ENCODE results near the gene ENGASE. TPM values are rescaled to one million over a fixed set of nuclear protein-coding genes. Genes with fewer than 3 reads are reported as not detected.

Gene ENGASE
- total RNA-seq, 1 donor from 2014 or later = 11.5 TPM

- Histone ChIP-seq H3K4me3 (ENCODE audit: insufficient read depth, low read depth, low read length) (no peak overlapping the region), H3K27ac (ENCODE audit: low read depth, low read length) (no peak overlapping the region), H3K79me2 (ENCODE audit: insufficient read depth, low read length) (no peaks in the 10 kb centered on the region), H3K4me2 (ENCODE audit: low read length) (no peak overlapping the region), H3K27me3 (ENCODE audit: insufficient read depth, low read length) (peaks cover 7% of the 10 kb centered on the region), H2AFZ (ENCODE audit: low read depth, low read length) (no peak overlapping the region), H3K4me1 (ENCODE audit: insufficient read depth, low read length) (no peaks in the 10 kb centered on the region), H3K9me3 (ENCODE audit: insufficient read depth, low read depth, low read length) (no peaks in the 10 kb centered on the region), H3K36me3 (ENCODE audit: insufficient read depth, low read length) (no peaks in the 10 kb centered on the region), H4K20me1 (ENCODE audit: insufficient read depth, low read length) (no peaks in the 10 kb centered on the region), H3K9ac (ENCODE audit: low read length) (no peak overlapping the region)
- Mint-ChIP-seq H3K27me3 (ENCODE audit: low read depth, unreplicated experiment) (peaks cover 31% of the 10 kb centered on the region), H3K36me3 (ENCODE audit: low read depth, unreplicated experiment) (no peaks in the 10 kb centered on the region), H3K27ac (ENCODE audit: unreplicated experiment) (no peak overlapping the region), H3K4me1 (ENCODE audit: low read depth, unreplicated experiment) (no peaks in the 10 kb centered on the region), H3K4me3 (ENCODE audit: unreplicated experiment) (no peak overlapping the region), H3K9me3 (ENCODE audit: unreplicated experiment) (peaks cover 2% of the 10 kb centered on the region)
- FAIRE-seq (no peak), DNase-seq (ENCODE audit: low read depth) (no peak)
- TF ChIP-seq CTCF (IDR thresholded peaks at IDR 0.05; ENCODE audit: insufficient read depth, low read depth, low read length) = no peak
- TF ChIP-seq EZH2 (IDR thresholded peaks at IDR 0.05; ENCODE audit: insufficient read depth, low read length) = no peak
These were observed 44.3 kb downstream of the ENGASE start for GRCh38 chr17:79118924-79119323.

- peaks cover 28% of the 10 kb centered on the region for H3K27me3 Mint-ChIP-seq (ENCODE audit: low read depth, unreplicated experiment)
- no peaks in the 10 kb centered on the region for H3K36me3 ChIP-seq (ENCODE audit: insufficient read depth, low read length)
- H3K27ac ChIP-seq (ENCODE audit: low read depth, low read length) = no peak overlapping the region
- peaks cover 7% of the 10 kb centered on the region for H3K27me3 ChIP-seq (ENCODE audit: insufficient read depth, low read length)
- H3K4me3 ChIP-seq (ENCODE audit: insufficient read depth, low read depth, low read length) = no peak overlapping the region
- no peak overlapping the region for H3K4me2 ChIP-seq (ENCODE audit: low read length)
- H2AFZ ChIP-seq (ENCODE audit: low read depth, low read length) = no peak overlapping the region
- no peak for TF ChIP-seq EZH2 (IDR thresholded peaks at IDR 0.05; ENCODE audit: insufficient read depth, low read length)
- no peak for TF ChIP-seq CTCF (IDR thresholded peaks at IDR 0.05; ENCODE audit: insufficient read depth, low read depth, low read length)
- no peak overlapping the region for H3K27ac Mint-ChIP-seq (ENCODE audit: unreplicated experiment)
- H3K4me1 Mint-ChIP-seq (ENCODE audit: low read depth, unreplicated experiment) = no peaks in the 10 kb centered on the region
- peaks cover 2% of the 10 kb centered on the region for H3K9me3 Mint-ChIP-seq (ENCODE audit: unreplicated experiment)
- no peak for DNase-seq (ENCODE audit: low read depth)
- no peaks in the 10 kb centered on the region for H3K79me2 ChIP-seq (ENCODE audit: insufficient read depth, low read length)
- FAIRE-seq = no peak
- no peaks in the 10 kb centered on the region for H3K9me3 ChIP-seq (ENCODE audit: insufficient read depth, low read depth, low read length)
- no peaks in the 10 kb centered on the region for H4K20me1 ChIP-seq (ENCODE audit: insufficient read depth, low read length)
- H3K36me3 Mint-ChIP-seq (ENCODE audit: low read depth, unreplicated experiment) = no peaks in the 10 kb centered on the region
- no peaks in the 10 kb centered on the region for H3K4me1 ChIP-seq (ENCODE audit: insufficient read depth, low read length)
- no peak overlapping the region for H3K9ac ChIP-seq (ENCODE audit: low read length)
- H3K4me3 Mint-ChIP-seq (ENCODE audit: unreplicated experiment) = no peak overlapping the region
These were observed 45.6 kb downstream of the ENGASE start for GRCh38 chr17:79120259-79120658.

GRCh38 chr17:79123988-79124387 lies 49.4 kb downstream of the ENGASE start:
- no peaks in the 10 kb centered on the region for H3K4me1 ChIP-seq (ENCODE audit: insufficient read depth, low read length)
- H3K4me3 ChIP-seq (ENCODE audit: insufficient read depth, low read depth, low read length) = no peak overlapping the region
- Mint-ChIP-seq H3K4me3 (ENCODE audit: unreplicated experiment) (no peak overlapping the region), H3K27me3 (ENCODE audit: low read depth, unreplicated experiment) (peaks cover 44% of the 10 kb centered on the region), H3K9me3 (ENCODE audit: unreplicated experiment) (peaks cover 2% of the 10 kb centered on the region), H3K27ac (ENCODE audit: unreplicated experiment) (no peak overlapping the region), H3K36me3 (ENCODE audit: low read depth, unreplicated experiment) (no peaks in the 10 kb centered on the region), H3K4me1 (ENCODE audit: low read depth, unreplicated experiment) (no peaks in the 10 kb centered on the region)
- no peaks in the 10 kb centered on the region for H3K36me3 ChIP-seq (ENCODE audit: insufficient read depth, low read length)
- FAIRE-seq = no peak
- H2AFZ ChIP-seq (ENCODE audit: low read depth, low read length) = no peak overlapping the region
- H3K27me3 ChIP-seq (ENCODE audit: insufficient read depth, low read length) = peaks cover 10% of the 10 kb centered on the region
- no peak for DNase-seq (ENCODE audit: low read depth)
- no peaks in the 10 kb centered on the region for H3K9me3 ChIP-seq (ENCODE audit: insufficient read depth, low read depth, low read length)
- H3K9ac ChIP-seq (ENCODE audit: low read length) = no peak overlapping the region
- TF ChIP-seq CTCF (IDR thresholded peaks at IDR 0.05; ENCODE audit: insufficient read depth, low read depth, low read length) (no peak), EZH2 (IDR thresholded peaks at IDR 0.05; ENCODE audit: insufficient read depth, low read length) (no peak)
- no peak overlapping the region for H3K4me2 ChIP-seq (ENCODE audit: low read length)
- H3K27ac ChIP-seq (ENCODE audit: low read depth, low read length) = no peak overlapping the region
- H4K20me1 ChIP-seq (ENCODE audit: insufficient read depth, low read length) = no peaks in the 10 kb centered on the region
- H3K79me2 ChIP-seq (ENCODE audit: insufficient read depth, low read length) = no peaks in the 10 kb centered on the region
